ENCODE results near the gene RASGRP1. TPM values are rescaled to one million over a fixed set of nuclear protein-coding genes. Genes with fewer than 3 reads are reported as not detected.
A peak's percentile ranks its signal among the peaks of the same experiment; 100 is the strongest.

RASGRP1 gene
- total RNA-seq (1 to 10 TPM; 7.4 to 9.2 TPM), polyA plus RNA-seq (ENCODE audit: insufficient read depth, low read depth, low replicate concordance) (4.4 TPM)
- long read RNA-seq, donor 1, result 0 reads
- long read RNA-seq, donor 2, result 0 reads

DNA sequence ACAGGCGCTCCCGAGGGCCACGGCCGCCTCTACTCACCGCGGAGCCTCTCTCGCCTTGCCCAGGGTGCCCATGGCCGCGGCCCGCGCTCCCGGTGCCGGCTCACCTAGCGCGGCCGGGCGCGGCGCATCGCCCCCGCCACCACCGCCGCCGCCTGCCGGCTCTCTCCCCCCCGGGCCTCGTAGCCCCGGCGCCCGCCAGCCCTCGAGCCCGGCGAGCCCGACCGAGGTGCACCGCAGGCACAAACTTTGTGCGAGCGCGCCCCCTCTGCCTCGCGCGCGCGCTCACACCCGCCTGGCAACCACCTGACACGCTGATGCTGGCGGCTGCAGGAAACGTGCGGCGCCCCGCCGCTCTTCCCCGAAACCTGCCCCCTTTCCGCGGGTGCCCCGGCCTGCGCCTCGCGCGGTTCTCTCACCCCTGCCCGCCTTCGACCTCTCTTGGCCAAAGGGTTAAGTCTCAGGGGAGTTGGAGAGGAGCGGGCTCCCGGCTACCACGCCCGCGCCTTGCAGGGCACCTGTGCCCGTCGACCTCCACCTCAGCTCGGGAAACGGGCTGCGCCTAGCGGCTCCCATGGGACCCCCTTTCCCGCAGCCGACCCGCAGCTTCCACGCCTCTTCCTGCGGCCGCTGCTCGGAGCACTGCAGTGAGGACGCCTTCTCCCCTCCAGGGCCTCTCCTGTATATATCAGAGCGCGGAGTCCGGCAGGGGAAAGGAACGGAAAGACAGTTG is at the start of gene RASGRP1:
TSS of gene RASGRP1 (minus strand) at position 258 of the 730 bp plus-strand sequence. CDS start at position 72, 186 bp downstream.
- WGBS, 2 donors, result 3% methylated on average over 57 of the region's 85 CpGs; no CpG with 5 or more reads in 1 of the 2 donors
- intact Hi-C loops (cut with DNase I; ENCODE audit: low total_unique reads), result no loop called here

DNA sequence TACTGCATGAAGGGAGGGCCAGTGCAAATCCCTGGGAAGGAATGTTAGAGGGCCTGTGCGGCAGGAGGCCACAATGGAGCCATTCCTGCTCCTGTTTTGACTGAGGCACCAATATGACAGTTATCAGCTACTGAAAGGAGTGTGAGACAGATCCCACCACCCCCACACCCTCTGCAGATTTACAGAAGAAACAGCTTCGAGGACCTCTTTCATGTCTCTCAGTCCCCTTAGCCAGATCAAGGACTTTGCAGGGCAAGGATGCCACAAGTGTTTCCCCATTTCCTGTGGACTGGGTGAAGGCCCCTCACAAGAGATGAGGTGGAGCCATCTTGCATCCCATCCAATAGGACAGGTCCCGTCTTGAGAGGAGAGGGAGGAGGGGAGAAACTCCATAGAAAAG is 48.5 kb upstream of the RASGRP1 start:
- H3K9me3 ChIP-seq, result no peaks in the 10 kb centered on the region
- H3K36me3 ChIP-seq (ENCODE audit: low read depth, missing control alignments), result no peaks in the 10 kb centered on the region
- no peak for DNase-seq
- WGBS, 2 donors, result 80 to 88% methylated on average over 3 of the region's 3 CpGs
- no peaks in the 10 kb centered on the region for H3K27me3 ChIP-seq
- H3K27ac ChIP-seq, result no peak overlapping the region
- no peak overlapping the region for H3K4me3 ChIP-seq
- intact Hi-C loops (cut with DNase I; ENCODE audit: low total_unique reads), result no loop called here
- TF ChIP-seq, protein P1, sequence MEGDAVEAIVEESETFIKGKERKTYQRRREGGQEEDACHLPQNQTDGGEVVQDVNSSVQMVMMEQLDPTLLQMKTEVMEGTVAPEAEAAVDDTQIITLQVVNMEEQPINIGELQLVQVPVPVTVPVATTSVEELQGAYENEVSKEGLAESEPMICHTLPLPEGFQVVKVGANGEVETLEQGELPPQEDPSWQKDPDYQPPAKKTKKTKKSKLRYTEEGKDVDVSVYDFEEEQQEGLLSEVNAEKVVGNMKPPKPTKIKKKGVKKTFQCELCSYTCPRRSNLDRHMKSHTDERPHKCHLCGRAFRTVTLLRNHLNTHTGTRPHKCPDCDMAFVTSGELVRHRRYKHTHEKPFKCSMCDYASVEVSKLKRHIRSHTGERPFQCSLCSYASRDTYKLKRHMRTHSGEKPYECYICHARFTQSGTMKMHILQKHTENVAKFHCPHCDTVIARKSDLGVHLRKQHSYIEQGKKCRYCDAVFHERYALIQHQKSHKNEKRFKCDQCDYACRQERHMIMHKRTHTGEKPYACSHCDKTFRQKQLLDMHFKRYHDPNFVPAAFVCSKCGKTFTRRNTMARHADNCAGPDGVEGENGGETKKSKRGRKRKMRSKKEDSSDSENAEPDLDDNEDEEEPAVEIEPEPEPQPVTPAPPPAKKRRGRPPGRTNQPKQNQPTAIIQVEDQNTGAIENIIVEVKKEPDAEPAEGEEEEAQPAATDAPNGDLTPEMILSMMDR (IDR thresholded peaks at IDR 0.05), result no peak
- TF ChIP-seq POLR2A (IDR thresholded peaks at IDR 0.05), result no peak
- no peaks in the 10 kb centered on the region for H3K4me1 ChIP-seq

More for the DNA sequence above, at the start of gene RASGRP1:
- Histone ChIP-seq H3K27ac (no peak within 1 kb of the TSS), H3K36me3 (ENCODE audit: low read depth, missing control alignments) (no peaks in the 10 kb centered on the region), H3K4me1 (no peaks in the 10 kb centered on the region), H3K4me3 (peak within 1 kb of the TSS; percentile 53 to 68), H3K9me3 (no peaks in the 10 kb centered on the region), H3K27me3 (no peaks in the 10 kb centered on the region)
- TF ChIP-seq, protein P1 (IDR thresholded peaks at IDR 0.05), result peak in 2 of 3 experiments; percentile 26 to 27
- no peak for TF ChIP-seq POLR2A (IDR thresholded peaks at IDR 0.05)
- DNase-seq, result peak; percentile 76

DNA sequence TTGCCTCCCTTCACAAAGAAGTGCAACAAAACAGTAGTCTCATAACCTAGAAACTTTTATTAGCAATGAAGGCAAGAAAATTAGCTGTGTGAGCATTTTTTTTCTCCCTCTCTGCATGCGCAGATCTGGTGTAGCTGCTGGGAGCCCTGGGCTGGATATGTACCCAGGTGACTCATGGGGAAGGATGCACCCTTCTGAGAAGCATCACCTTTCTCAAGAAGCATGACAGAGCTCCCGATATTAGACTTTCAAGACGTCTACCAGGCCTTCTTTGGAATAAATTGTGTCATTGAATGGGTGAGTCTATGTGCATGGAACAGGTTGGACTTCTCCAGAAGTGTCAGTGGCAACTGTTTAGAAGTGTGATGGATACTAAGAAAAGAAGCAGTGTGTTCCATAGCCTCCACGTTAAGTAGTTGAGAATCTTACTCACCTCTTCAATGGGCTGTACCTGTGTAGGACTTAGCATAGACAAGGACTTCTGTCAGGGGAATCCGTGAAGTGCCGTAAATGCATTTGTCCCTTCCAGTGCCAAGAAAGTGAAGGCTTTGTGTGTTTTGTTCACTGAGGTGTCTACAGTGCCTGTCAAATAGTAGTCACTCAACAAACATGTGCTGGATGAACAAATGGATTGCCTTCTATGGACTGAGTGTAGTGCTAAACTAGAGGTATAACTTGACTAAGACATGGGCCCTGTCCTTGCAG is 47.7 kb upstream of the RASGRP1 start:
- Histone ChIP-seq H3K27me3 (no peaks in the 10 kb centered on the region), H3K9me3 (no peaks in the 10 kb centered on the region), H3K36me3 (ENCODE audit: low read depth, missing control alignments) (no peaks in the 10 kb centered on the region), H3K4me1 (no peaks in the 10 kb centered on the region), H3K4me3 (no peak overlapping the region), H3K27ac (no peak overlapping the region)
- 87 to 88% methylated on average over 6 of the region's 6 CpGs for WGBS, 2 donors
- intact Hi-C loops (cut with DNase I; ENCODE audit: low total_unique reads), result no loop called here
- no peak for TF ChIP-seq POLR2A (IDR thresholded peaks at IDR 0.05)
- TF ChIP-seq, protein P1 (IDR thresholded peaks at IDR 0.05), result no peak
- DNase-seq, result no peak

DNA sequence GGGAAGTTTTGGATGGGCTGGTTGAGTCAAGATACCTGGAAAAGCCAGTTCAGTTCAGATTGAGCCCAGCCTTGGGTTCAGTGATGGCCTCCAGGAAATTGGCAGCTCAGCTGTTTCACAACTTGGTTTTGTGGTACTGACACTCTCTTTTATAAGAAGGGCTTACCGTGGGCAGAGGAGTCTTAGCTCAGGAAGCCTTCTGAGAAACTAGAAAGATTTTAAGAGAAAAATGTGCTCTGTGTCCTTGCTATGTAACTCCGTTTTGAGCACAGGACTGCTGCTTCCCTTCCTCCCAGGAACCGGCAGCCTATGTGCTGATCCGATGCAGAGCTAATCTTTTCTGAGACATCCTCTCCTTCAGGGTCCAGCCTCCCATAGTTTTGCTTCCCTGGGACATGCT is 46.6 kb upstream of the RASGRP1 start:
- intact Hi-C loops (cut with DNase I; ENCODE audit: low total_unique reads), result no loop called here
- H3K27me3 ChIP-seq, result no peaks in the 10 kb centered on the region
- WGBS, 2 donors, result 77 to 80% methylated on average over 4 of the region's 4 CpGs
- H3K9me3 ChIP-seq, result no peaks in the 10 kb centered on the region
- no peak for DNase-seq
- TF ChIP-seq POLR2A (IDR thresholded peaks at IDR 0.05), result no peak
- TF ChIP-seq, protein P1 (IDR thresholded peaks at IDR 0.05), result no peak
- H3K36me3 ChIP-seq (ENCODE audit: low read depth, missing control alignments), result no peaks in the 10 kb centered on the region
- no peak overlapping the region for H3K27ac ChIP-seq
- no peaks in the 10 kb centered on the region for H3K4me1 ChIP-seq
- H3K4me3 ChIP-seq, result no peak overlapping the region

All from testis (tissue), 5 donors.